ENCODE measurements around the gene CCT2.
"Not testable (repeated sequence)": the region's sequence is repeated elsewhere in the genome, so short reads cannot be mapped to it uniquely, and the experiment has no call there.

Gene CCT2

DNA sequence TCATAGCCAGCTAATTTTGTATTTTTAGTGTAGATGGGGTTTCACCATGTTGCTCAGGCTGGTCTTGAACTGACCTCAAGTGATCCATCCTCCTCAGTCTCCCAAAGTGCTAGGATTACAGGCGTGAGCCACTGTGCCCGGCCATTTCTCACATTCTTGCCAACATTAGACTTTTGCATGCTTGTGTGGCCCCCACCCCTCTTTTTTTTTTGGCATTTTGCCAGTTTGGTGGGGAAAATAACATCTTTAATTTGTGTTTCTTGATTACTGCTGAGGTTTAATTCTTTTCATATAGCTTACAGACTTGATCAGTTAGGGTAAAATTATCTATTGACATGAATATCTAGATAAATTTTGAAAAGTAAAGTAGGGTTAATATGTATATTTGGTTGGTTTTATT lies 3.8 kb downstream of the CCT2 start:
- no peak for DNase-seq

GRCh38 chr12:69595689-69596088 lies 10.4 kb downstream of the CCT2 start:
- DNase-seq, result no peak

DNA sequence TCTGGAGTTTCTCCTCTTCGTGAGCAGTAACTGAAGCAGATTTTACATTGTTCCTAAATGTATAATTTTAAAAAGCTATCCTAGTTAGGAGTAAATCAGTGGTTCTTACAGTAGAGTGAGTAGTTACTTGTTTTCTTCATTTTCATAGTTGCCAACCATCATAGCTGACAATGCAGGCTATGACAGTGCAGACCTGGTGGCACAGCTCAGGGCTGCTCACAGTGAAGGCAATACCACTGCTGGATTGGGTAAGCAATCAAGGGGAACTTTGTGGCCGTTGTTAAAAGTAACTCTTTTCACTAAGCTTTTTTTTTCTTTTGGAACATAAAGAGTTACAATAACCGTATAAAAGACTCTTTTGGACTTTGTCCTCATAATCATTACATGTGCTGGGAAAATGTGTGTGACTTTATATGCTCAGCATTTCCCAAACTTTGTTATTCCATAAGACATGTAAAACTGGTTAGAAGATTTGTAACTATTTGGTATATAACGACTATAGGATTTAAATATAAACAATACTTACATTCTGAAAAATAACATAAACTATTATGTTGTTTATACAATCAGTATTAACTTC lies 13.0 kb downstream of the CCT2 start:
- no peak for DNase-seq

GRCh38 chr12:69600804-69601203 lies 15.5 kb downstream of the CCT2 start:
- DNase-seq, result no peak

DNA sequence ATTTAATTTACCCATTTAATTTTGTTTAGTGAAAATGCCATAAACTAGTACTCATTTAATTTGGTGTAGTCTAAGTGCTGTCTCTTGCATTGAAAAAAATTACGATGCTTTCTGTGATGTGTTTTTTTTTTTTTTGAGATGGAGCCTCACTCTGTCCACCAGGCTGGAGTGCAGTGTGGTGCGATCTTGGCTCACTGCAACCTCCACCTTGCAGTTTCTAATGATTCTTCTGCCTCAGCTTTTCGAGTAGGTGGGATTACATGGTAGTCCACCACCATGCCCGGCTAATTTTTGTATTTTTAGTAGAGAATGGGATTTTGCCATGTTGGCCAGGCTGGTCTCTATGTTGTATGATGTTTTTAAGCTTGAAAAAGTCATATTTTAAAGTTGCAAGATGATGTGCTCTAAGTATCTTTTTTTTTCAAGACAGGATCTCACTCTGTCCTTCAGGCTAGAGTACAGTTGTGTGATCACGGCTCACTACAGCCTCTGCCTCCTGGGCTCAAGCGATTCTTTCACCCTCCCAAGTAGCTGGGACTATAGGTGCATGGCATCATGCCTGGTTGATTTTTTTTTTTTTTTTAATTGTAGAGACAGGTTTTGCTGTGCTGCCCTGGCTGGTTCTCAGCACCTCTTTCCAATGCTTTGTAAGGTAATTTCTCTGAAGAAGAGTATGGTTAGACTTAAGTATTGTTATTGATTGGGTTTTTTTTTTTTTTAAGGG lies 16.9 kb downstream of the CCT2 start:
- DNase-seq, result no peak

GRCh38 chr12:69602954-69603353 lies 17.7 kb downstream of the CCT2 start:
- no peak for DNase-seq

- not testable (repeated sequence) for DNase-seq
These were observed 18.3 kb downstream of the CCT2 start for GRCh38 chr12:69603556-69603955.

GRCh38 chr12:69604275-69604674 lies 19.0 kb downstream of the CCT2 start:
- not testable (repeated sequence) for DNase-seq

DNA sequence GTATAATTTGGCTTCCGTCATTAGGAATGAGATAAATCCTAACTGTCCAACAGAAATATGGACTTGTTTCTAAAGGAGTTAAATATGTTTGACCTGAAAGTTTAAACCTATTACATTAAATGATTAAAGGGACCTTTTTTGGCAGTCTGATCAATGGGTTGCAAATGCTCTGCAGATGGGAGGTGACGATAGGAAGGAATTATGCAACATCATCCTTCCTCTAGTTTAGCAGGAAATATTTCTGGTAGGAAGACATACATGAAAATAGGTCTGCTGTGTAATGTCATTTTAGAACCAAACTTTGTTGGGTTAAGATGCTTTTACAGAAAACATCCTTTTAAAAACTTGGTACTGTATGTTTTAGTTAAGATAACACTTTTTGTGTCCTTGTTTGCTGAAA lies 22.9 kb downstream of the CCT2 start:
- DNase-seq, result no peak

DNA sequence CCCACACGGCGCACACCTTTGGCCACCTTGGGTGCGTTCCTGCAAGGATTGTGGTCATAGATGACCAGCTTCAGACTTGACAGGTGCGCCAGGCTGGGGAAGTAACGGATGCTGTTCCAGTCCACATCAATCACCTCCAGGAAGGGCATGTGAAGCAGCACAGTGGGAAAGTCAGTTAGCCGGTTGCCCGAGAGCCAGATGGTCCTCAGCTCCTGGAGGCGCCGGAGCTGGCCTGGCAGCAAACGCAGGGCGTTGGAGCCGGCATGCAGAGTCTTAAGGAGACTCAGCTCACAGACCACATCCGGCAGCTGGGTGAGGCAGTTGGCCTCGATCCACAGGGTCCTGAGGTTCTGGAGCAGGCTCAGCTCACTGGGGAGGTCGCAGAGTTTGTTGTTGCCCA lies 24.9 kb downstream of the CCT2 start:
- DNase-seq, result no peak

DNA sequence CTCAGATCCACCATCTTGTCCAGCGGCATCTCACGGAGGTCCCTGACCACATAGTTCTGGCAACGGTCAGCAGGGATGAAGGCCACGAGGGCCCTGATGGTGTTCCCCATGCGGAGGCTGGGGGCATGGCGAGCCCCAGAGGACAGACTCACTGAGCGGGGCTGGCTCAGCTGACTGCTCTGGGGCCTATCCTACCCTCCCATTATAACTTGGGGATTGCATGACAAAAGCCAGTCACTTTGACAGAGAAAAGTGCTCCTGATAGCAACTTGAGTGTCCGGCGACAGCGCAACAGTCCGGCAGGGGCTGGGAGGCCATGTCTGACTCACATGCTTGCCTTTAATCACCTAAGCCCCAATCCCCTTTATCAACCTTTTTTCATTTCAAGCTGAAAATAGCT lies 25.5 kb downstream of the CCT2 start, which contains the start of gene LRRC10:
TSS of gene LRRC10 (minus strand) at position 179 of the 400 bp plus-strand sequence. CDS start at position 110, 69 bp downstream.
- no peak for DNase-seq

GRCh38 chr12:69613351-69613750 lies 28.1 kb downstream of the CCT2 start:
- DNase-seq, result no peak

DNA sequence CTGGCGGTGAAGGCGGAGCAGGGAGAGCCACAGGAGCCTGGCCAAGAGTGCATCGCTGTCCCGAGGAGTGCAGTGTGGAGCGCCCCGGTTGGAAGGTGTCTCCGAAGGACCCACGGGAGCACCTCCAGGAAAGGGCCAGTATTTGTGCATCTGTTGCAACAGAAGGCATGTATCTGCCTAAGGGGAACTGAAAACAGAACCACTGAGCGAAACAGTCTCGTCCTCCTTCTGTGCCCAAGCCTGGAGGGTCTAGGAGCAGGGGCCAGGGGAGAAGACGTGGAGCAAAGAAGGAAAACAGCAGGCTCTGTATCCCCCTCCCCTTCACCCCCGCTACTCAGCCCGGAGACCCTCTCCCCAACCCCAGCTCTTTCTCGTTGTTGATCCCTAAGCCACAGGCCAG lies 30.8 kb downstream of the CCT2 start:
- DNase-seq, result no peak

GRCh38 chr12:69619050-69619449 lies 33.8 kb downstream of the CCT2 start:
- DNase-seq, result no peak

DNA sequence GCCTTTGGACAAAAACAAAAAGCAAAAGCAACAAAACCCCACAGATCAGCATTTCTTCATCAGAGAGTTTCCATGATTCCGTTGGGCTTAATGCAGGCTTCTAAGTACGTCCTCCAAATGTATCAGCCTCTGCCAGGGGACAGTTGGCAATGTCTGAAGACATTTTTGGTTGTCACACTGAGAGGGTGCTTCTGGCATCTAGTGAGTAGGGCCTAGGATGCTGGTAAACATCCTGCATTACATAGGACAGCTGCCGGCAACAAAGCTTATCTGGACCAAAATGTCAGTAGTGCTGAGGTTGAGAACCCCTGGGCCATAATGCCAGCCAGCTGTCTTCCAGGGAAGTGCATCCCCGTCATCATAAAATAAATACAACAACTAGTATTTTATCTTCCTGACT lies 34.8 kb downstream of the CCT2 start:
- no peak for DNase-seq

DNA sequence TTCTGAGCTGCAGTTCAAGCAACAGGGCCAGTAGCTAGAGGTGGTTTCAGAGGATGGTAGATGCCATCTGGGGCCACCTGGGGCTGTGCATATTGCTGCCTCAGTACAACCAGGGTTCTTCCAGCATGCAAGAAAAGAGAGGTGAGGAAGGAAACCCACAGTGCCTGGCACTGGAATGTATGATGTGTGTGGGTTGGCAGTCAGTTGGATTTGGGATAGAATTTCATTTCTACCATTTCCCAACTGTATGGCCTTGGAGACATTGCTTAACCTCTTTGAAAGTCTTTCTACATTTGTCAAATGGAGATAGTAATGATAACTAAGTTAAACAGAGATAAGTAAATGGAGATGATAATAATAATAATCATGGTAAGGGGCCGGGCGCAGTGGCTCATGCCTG lies 35.7 kb downstream of the CCT2 start:
- no peak for DNase-seq

DNA sequence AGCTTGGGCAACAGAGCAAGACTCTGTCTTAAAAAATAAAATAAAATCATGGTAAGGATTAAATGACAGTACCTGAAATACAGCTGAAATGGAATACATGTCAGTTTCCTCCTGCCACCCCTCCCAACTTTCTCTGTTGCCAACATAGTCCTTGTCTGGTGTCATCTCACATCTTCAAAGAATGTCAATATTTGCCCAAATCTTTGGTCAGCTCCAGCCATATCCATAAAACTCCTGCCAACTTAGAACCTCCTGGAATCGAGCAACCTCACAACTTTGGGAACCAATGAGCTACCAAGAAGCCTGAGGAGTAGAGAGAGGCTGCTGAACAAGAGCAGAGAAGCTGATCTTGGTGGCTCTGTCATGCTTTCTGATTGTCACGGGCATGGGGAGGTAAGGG lies 36.3 kb downstream of the CCT2 start:
- DNase-seq, result no peak

- no peak for DNase-seq
These were observed 38.7 kb downstream of the CCT2 start for GRCh38 chr12:69623970-69624369.

GRCh38 chr12:69627501-69627900 lies 42.2 kb downstream of the CCT2 start:
- no peak for DNase-seq

DNA sequence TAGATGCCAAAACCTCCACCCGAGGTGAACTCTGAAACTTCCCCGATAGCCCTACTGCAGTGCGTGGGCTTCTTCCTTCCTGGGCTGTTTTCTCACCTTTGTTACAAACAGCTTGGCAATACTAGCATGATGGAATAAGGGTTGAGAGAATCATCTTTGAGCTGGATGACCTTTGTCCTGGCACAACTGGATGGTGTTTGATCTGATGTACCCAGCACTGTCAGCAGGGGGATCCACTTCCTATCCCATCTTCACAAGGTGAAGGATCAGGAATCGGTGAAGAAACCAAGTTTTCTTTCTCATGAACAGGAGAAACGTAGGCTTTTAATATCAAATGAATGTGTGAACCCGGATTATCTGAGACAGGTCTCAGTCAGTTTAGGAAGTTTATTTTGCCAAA lies 44.9 kb downstream of the CCT2 start:
- no peak for DNase-seq

GRCh38 chr12:69633061-69633460 lies 47.8 kb downstream of the CCT2 start:
- DNase-seq, result no peak

- peak; percentile 49 to 62 for DNase-seq
These were observed 54.2 kb downstream of the CCT2 start for GRCh38 chr12:69639400-69640016.

- DNase-seq, result no peak
These were observed 56.3 kb downstream of the CCT2 start for GRCh38 chr12:69641546-69641945.

GRCh38 chr12:69642531-69642930 lies 57.3 kb downstream of the CCT2 start:
- DNase-seq, result no peak

Data from CD4-positive, alpha-beta T cell treated with Interleukin-1 beta for 1 hour (primary cell).